ENCODE results near the gene CTNNA1. TPM values are rescaled to one million over a fixed set of nuclear protein-coding genes. Genes with fewer than 3 reads are reported as not detected.

Gene CTNNA1
- total and polyA plus RNA-seq, 2 of the 8 experiments (the other 6 are each of a cell fraction or from before 2014, with no cell fraction given): 115 to 349 TPM

GRCh38 chr5:138929571-138929955 lies 176.3 kb downstream of the CTNNA1 start:
- Histone ChIP-seq H2AFZ (ENCODE audit: low read length) (no peak overlapping the region), H4K91ac (replicated peaks; ENCODE audit: insufficient read length, low read length) (no peak overlapping the region), H3K56ac (replicated peaks; ENCODE audit: insufficient read length, low read depth, low read length) (no peak overlapping the region), H3K27me3 (replicated peaks in 1 of 4; ENCODE audit: control insufficient read depth in 3 of 4, extremely low read depth in 1 of 4, insufficient read depth in 3 of 4, low read length in 3 of 4) (no peaks in the 10 kb centered on the region), H3K4ac (replicated peaks; ENCODE audit: insufficient read length, low read depth, low read length) (no peak overlapping the region), H3K4me2 (ENCODE audit: insufficient read depth in 1 of 2, low read depth in 2 of 2, low read length in 2 of 2) (no peak overlapping the region), H2BK15ac (ENCODE audit: low read length) (no peak overlapping the region), H3K18ac (ENCODE audit: extremely low read depth, low read length) (no peak overlapping the region), H3K27ac (ENCODE audit: low read depth, low read length) (no peak overlapping the region), H3K79me1 (ENCODE audit: low read depth, low read length) (peaks cover 7% of the 10 kb centered on the region; the same call in 1 of the 2 replicates), H2BK120ac (replicated peaks; ENCODE audit: low read depth, low read length) (no peak overlapping the region), H3K4me3 (ENCODE audit: extremely low read depth in 1 of 4, insufficient read depth in 2 of 4, low read depth in 3 of 4, low read length in 4 of 4) (no peak overlapping the region), H4K5ac (ENCODE audit: insufficient read length, low read depth, low read length) (no peak overlapping the region), H2BK12ac (ENCODE audit: low read depth, low read length) (no peak overlapping the region), H3K23ac (ENCODE audit: insufficient read length) (no peak overlapping the region), H3K79me2 (ENCODE audit: control insufficient read depth in 1 of 2, insufficient read depth in 2 of 2, low read length in 2 of 2) (no peaks in the 10 kb centered on the region), H3K23me2 (ENCODE audit: low read depth, low read length) (no peaks in the 10 kb centered on the region), H4K20me1 (replicated peaks in 1 of 2; ENCODE audit: control insufficient read depth in 1 of 2, insufficient read depth in 2 of 2, low read length in 2 of 2) (peaks cover 0 to 2% of the 10 kb centered on the region in 2 experiments), H4K8ac (ENCODE audit: extremely low read depth, insufficient read depth, low read length) (no peak overlapping the region), H3K4me1 (replicated peaks in 1 of 4; ENCODE audit: control insufficient read depth in 3 of 4, insufficient read depth in 4 of 4, low read length in 3 of 4) (peaks cover 0 to 3% (median 0%) of the 10 kb centered on the region in 4 experiments; a peak in 1 of 7 replicates), H3K9me3 (ENCODE audit: insufficient read depth in 2 of 2, low read depth in 1 of 2, low read length in 1 of 2) (no peaks in the 10 kb centered on the region), H2AK5ac (ENCODE audit: low read depth, low read length) (no peak overlapping the region), H2BK20ac (ENCODE audit: low read length) (no peak overlapping the region), H3K9ac (replicated peaks in 1 of 4; ENCODE audit: extremely low read depth in 1 of 4, low read depth in 3 of 4, low read length in 3 of 4) (no peak overlapping the region), H2BK5ac (ENCODE audit: low read depth, low read length) (no peak overlapping the region), H3K36me3 (ENCODE audit: control insufficient read depth in 2 of 4, insufficient read depth in 4 of 4, low read length in 3 of 4) (peaks cover 34 to 93% (median 62%) of the 10 kb centered on the region in 4 experiments), H3K14ac (ENCODE audit: insufficient read length) (no peak overlapping the region)
- 97% methylated on average over 4 of the region's 4 CpGs; no CpG with 5 or more reads in 1 of the 2 experiments for WGBS, 2 experiments (ENCODE audit: extremely low coverage in 1 of 2, insufficient coverage in 1 of 2, insufficient read length in 1 of 2, insufficient replicate concordance in 2 of 2, low coverage in 1 of 2, low lambda C conversion rate in 2 of 2, missing lambda C conversion rate in 1 of 2)
- DNase-seq (ENCODE audit: low read depth in 1 of 2, low spot score in 2 of 2) (no peak), FAIRE-seq (no peak)
- ChIA-PET POLR2A (ENCODE audit: partially characterized antibody) (no interaction called here), CTCF (ENCODE audit: partially characterized antibody) (interaction anchor here (0.9 to 2.5 kb wide), 4 partner anchors 22 to 56 kb away, joined by 3 to 5 read pairs (median 4); no protein-coding TSS in a partner anchor)
- TF ChIP-seq TEAD4 (IDR thresholded peaks at IDR 0.05; ENCODE audit: low read depth, low read length): no peak
- TF ChIP-seq CHD1 (IDR thresholded peaks at IDR 0.05; ENCODE audit: low read depth, low read length): no peak
- TF ChIP-seq EGR1 (IDR thresholded peaks at IDR 0.05; ENCODE audit: borderline replicate concordance, low read depth, low read length): no peak
- TF ChIP-seq CBX8 (IDR thresholded peaks at IDR 0.05; ENCODE audit: borderline replicate concordance, low read depth, low read length): no peak
- TF ChIP-seq USF2 (IDR thresholded peaks at IDR 0.05; ENCODE audit: low read length): no peak
- no peak for TF ChIP-seq BCL11A (IDR thresholded peaks at IDR 0.05; ENCODE audit: low read depth in 2 of 2, low read length in 2 of 2)
- no peak for TF ChIP-seq YY1 (IDR thresholded peaks at IDR 0.05; ENCODE audit: low read depth, low read length)
- TF ChIP-seq JUN (IDR thresholded peaks at IDR 0.05; ENCODE audit: low read depth, low read length): no peak
- TF ChIP-seq ASH2L (IDR thresholded peaks at IDR 0.05; ENCODE audit: low read length): no peak
- no peak for TF ChIP-seq GTF2F1 (IDR thresholded peaks at IDR 0.05; ENCODE audit: borderline replicate concordance, low read depth, low read length)
- no peak for TF ChIP-seq HDAC6 (IDR thresholded peaks at IDR 0.05; ENCODE audit: low read depth, low read length)
- TF ChIP-seq RFX5 (IDR thresholded peaks at IDR 0.05; ENCODE audit: borderline replicate concordance, low read depth, low read length): no peak
- TF ChIP-seq POLR2A (IDR thresholded peaks at IDR 0.05; ENCODE audit: control extremely low read depth in 1 of 2, low read depth in 2 of 2, low read length in 2 of 2): no peak
- no peak for TF ChIP-seq GABPA (IDR thresholded peaks at IDR 0.05; ENCODE audit: borderline replicate concordance, insufficient read depth, low read length)
- no peak for TF ChIP-seq MAFK (IDR thresholded peaks at IDR 0.05; ENCODE audit: low read depth, low read length)
